HepG2 (cell line): ENCODE results near the gene RASSF7. TPM values are rescaled to one million over a fixed set of nuclear protein-coding genes. Genes with fewer than 3 reads are reported as not detected.
A peak's percentile ranks its signal among the peaks of the same experiment; 100 is the strongest.

Experiments
- ATAD3A ChIP-seq: sonication (generic); formaldehyde crosslinking; IDR thresholded peaks from 2 replicates; pipeline ENCODE4 v1.4.0; 2020; ENCODE audit warnings: missing genetic modification reagents
- ATF5 ChIP-seq: sonication (generic); formaldehyde crosslinking; IDR thresholded peaks from 2 replicates; pipeline ENCODE4 v1.4.0; 2020; ENCODE audit warnings: mild to moderate bottlenecking, low read depth, missing genetic modification reagents
- ATF7-NPFF ChIP-seq: sonication (generic); formaldehyde crosslinking; IDR thresholded peaks from 2 replicates; pipeline ENCODE4 v1.8.1; 2023; ENCODE audit warnings: mild to moderate bottlenecking, low read depth, missing genetic modification reagents, moderate library complexity
- CEBPG ChIP-seq: IDR thresholded peaks from 2 replicates; pipeline ENCODE4 v1.6.1; 2016
- FOXK2 ChIP-seq: fragments of 450-650 bp; IDR thresholded peaks from 2 replicates; pipeline ENCODE4 v1.6.1; 2016
- HNRNPL ChIP-seq: fragments of 200-400 bp; formaldehyde crosslinking; IDR thresholded peaks from 2 replicates; pipeline ENCODE4 v1.6.1; 2017; ENCODE audit warnings: mild to moderate bottlenecking, low read depth, low read length
- JUND ChIP-seq: sonication (generic); formaldehyde crosslinking; IDR thresholded peaks from 2 replicates; pipeline ENCODE4 v1.8.0; 2022; ENCODE audit warnings: mild to moderate bottlenecking, missing genetic modification reagents
- KMT2B ChIP-seq: IDR thresholded peaks from 2 replicates; pipeline ENCODE4 v1.6.1; 2016; ENCODE audit warnings: missing genetic modification reagents, missing compliant biosample characterization
- MEIS2 ChIP-seq: sonication (generic); formaldehyde crosslinking; IDR thresholded peaks from 2 replicates; pipeline ENCODE4 v1.9.0; 2021; ENCODE audit warnings: mild to moderate bottlenecking, missing genetic modification reagents
- SALL2 ChIP-seq: sonication (generic); formaldehyde crosslinking; IDR thresholded peaks from 2 replicates; pipeline ENCODE4 v1.8.1; 2023; ENCODE audit warnings: mild to moderate bottlenecking, missing genetic modification reagents, inconsistent platforms
- ZHX2 ChIP-seq, 2 experiments: sonication (generic) in 1 of 2; formaldehyde crosslinking in 1 of 2; IDR thresholded peaks; 2 replicates each; pipeline versions ENCODE4 v1.6.1 to v1.9.0; 2014 to 2022; ENCODE audit warnings: antibody characterized with exemption in 1 of 2, borderline replicate concordance in 1 of 2, inconsistent platforms in 1 of 2, low read depth in 1 of 2, missing genetic modification reagents in 1 of 2
- ZNF124 ChIP-seq: sonication (generic); formaldehyde crosslinking; IDR thresholded peaks from 2 replicates; pipeline ENCODE4 v1.4.0; 2020; ENCODE audit warnings: missing genetic modification reagents
- ZNF180 ChIP-seq: sonication (generic); formaldehyde crosslinking; IDR thresholded peaks from 2 replicates; pipeline ENCODE4 v1.4.0; 2020; ENCODE audit warnings: low read depth, missing genetic modification reagents, borderline replicate concordance
- ZNF292 ChIP-seq: sonication (generic); formaldehyde crosslinking; IDR thresholded peaks from 2 replicates; pipeline ENCODE4 v1.8.1; 2022; ENCODE audit warnings: mild to moderate bottlenecking, low read depth, missing genetic modification reagents, borderline replicate concordance
- ZNF317 ChIP-seq: sonication (generic); formaldehyde crosslinking; IDR thresholded peaks from 2 replicates; pipeline ENCODE4 v1.5.0; 2020; ENCODE audit warnings: mild to moderate bottlenecking, missing genetic modification reagents
- ZNF33B ChIP-seq: sonication (generic); formaldehyde crosslinking; IDR thresholded peaks from 2 replicates; pipeline ENCODE4 v1.5.1; 2020; ENCODE audit warnings: mild to moderate bottlenecking, missing genetic modification reagents
- ZNF563 ChIP-seq: sonication (generic); formaldehyde crosslinking; IDR thresholded peaks from 2 replicates; pipeline ENCODE4 v1.8.0; 2022; ENCODE audit warnings: mild to moderate bottlenecking, moderate library complexity, missing genetic modification reagents
- ZNF572 ChIP-seq: sonication (generic); formaldehyde crosslinking; IDR thresholded peaks from 2 replicates; pipeline ENCODE4 v1.5.1; 2020; ENCODE audit warnings: mild to moderate bottlenecking, missing genetic modification reagents
- ZNF766 ChIP-seq: sonication (generic); formaldehyde crosslinking; IDR thresholded peaks from 2 replicates; pipeline ENCODE4 v1.5.0; 2020; ENCODE audit warnings: missing genetic modification reagents, borderline replicate concordance
- ZNF781 ChIP-seq: sonication (generic); formaldehyde crosslinking; IDR thresholded peaks from 2 replicates; pipeline ENCODE4 v1.5.1; 2020; ENCODE audit warnings: borderline replicate concordance, mild to moderate bottlenecking, missing genetic modification reagents; ENCODE audit errors: not compliant biosample characterization
- ZNF839 ChIP-seq: sonication (generic); formaldehyde crosslinking; IDR thresholded peaks from 2 replicates; pipeline ENCODE4 v1.4.0; 2020; ENCODE audit warnings: missing genetic modification reagents, mild to moderate bottlenecking, borderline replicate concordance
- ZNF878 ChIP-seq: sonication (generic); formaldehyde crosslinking; IDR thresholded peaks from 2 replicates; pipeline ENCODE4 v1.8.1; 2023; ENCODE audit warnings: mild to moderate bottlenecking, missing genetic modification reagents, moderate library complexity
- ZSCAN12 ChIP-seq: sonication (generic); formaldehyde crosslinking; IDR thresholded peaks from 2 replicates; pipeline ENCODE4 v1.9.0; 2021; ENCODE audit warnings: mild to moderate bottlenecking, missing genetic modification reagents
- ZSCAN22 ChIP-seq: sonication (generic); formaldehyde crosslinking; IDR thresholded peaks from 2 replicates; pipeline ENCODE4 v1.4.0; 2020; ENCODE audit warnings: mild to moderate bottlenecking, missing genetic modification reagents
- polyA plus RNA-seq, 8 experiments: library from polyadenylated mRNA; depleted of rRNA in 3 of 8; stranded (reverse) in 7 of 8; unstranded in 1 of 8; fragments of >200 nt; fragmentation: Illumina TruSeq in 4 of 8; extraction: Trizol in 4 of 8; gene quantifications; 2 replicates each; pipeline versions ENCODE4 v1.2.1 to v1.2.3, GENCODE V29; 2011 to 2016; ENCODE audit warnings: low read depth in 4 of 8, missing spikeins in 1 of 8, mixed read lengths in 1 of 8; ENCODE audit not compliant: insufficient read depth in 1 of 8
- total RNA-seq, 5 experiments: library from RNA; depleted of rRNA; stranded (reverse); fragments of >200 nt; fragmentation: Illumina TruSeq; extraction: Trizol; gene quantifications; 2 replicates each; pipeline ENCODE4 v1.2.3, GENCODE V29; 2016; ENCODE audit warnings: low read depth in 1 of 5

Gene RASSF7
- total and polyA plus RNA-seq, 2 of the 13 experiments (the other 11 are each of a cell fraction or from before 2014, with no cell fraction given) = 20.2 to 28.6 TPM

- TF ChIP-seq ZHX2 (IDR thresholded peaks at IDR 0.05; ENCODE audit: low read depth) = no peak
- no peak for TF ChIP-seq ZHX2 (CRISPR knock-in tag; IDR thresholded peaks at IDR 0.05; ENCODE audit: borderline replicate concordance)
- no peak for TF ChIP-seq ZSCAN12
- TF ChIP-seq ATF5 (CRISPR knock-in tag) = no peak
- no peak for TF ChIP-seq ZNF33B (CRISPR knock-in tag)
- TF ChIP-seq CEBPG = peak; percentile 31; the same call in 1 of the 2 replicates
- TF ChIP-seq ATAD3A = no peak
- no peak for TF ChIP-seq ZNF839 (CRISPR knock-in tag)
- peak; percentile 40; the same call in 1 of the 2 replicates for TF ChIP-seq ATF7-NPFF
- no peak for TF ChIP-seq ZNF317 (CRISPR knock-in tag)
- TF ChIP-seq ZNF180 (CRISPR knock-in tag) = no peak
- TF ChIP-seq ZNF292 (CRISPR knock-in tag) = no peak
- TF ChIP-seq SALL2 (CRISPR knock-in tag) = 0 out of 2 replicates have a peak, but pooled peaks have one; percentile 41
- TF ChIP-seq ZNF781 (CRISPR knock-in tag) = no peak
- TF ChIP-seq KMT2B (CRISPR knock-in tag) = no peak
- TF ChIP-seq FOXK2 = no peak
- TF ChIP-seq ZNF563 = peak; percentile 57; the same call in 1 of the 2 replicates
- TF ChIP-seq MEIS2 (CRISPR knock-in tag) = no peak; the same call in 1 of the 2 replicates
- TF ChIP-seq ZSCAN22 = no peak
- no peak for TF ChIP-seq ZNF572
- no peak for TF ChIP-seq ZNF766
- 0 out of 2 replicates have a peak, but pooled peaks have one; percentile 54 for TF ChIP-seq ZNF878 (CRISPR knock-in tag)
- peak; percentile 85 for TF ChIP-seq HNRNPL
- 0 out of 2 replicates have a peak, but pooled peaks have one; percentile 70 for TF ChIP-seq ZNF124 (CRISPR knock-in tag)
- TF ChIP-seq JUND (CRISPR knock-in tag) = no peak
These were observed 606 bp downstream of the RASSF7 start (continued) for GRCh38 chr11:561148-562003.
